Testis (tissue), 3 donors: Measurements from ENCODE around the gene TCF3. TPM values are rescaled to one million over a fixed set of nuclear protein-coding genes. Genes with fewer than 3 reads are reported as not detected.

ENCODE experiments used
- DNase-seq: peaks from one replicate; pipeline ENCODE4 v3.0.0-alpha.2; 2019
- H3K27ac ChIP-seq, 2 donors: fragments of 200-600 bp; sonication (generic); one replicate each; pipeline ENCODE4 v1.5.1; 2019
- H3K27me3 ChIP-seq: fragments of 200-600 bp; sonication (generic); one replicate; pipeline ENCODE4 v1.5.1; 2019
- H3K36me3 ChIP-seq: fragments of 200-600 bp; sonication (generic); one replicate; pipeline ENCODE4 v1.5.1; 2017; ENCODE audit warnings: low read depth; ENCODE audit errors: missing control alignments
- H3K4me1 ChIP-seq: fragments of 200-600 bp; sonication (generic); one replicate; pipeline ENCODE4 v1.5.1; 2019
- H3K4me3 ChIP-seq, 2 donors: fragments of 200-600 bp; sonication (generic); one replicate each; pipeline ENCODE4 v1.5.1; 2017 to 2019
- H3K9me3 ChIP-seq: fragments of 200-600 bp; sonication (generic); one replicate; pipeline ENCODE4 v1.5.1; 2017
- POLR2A ChIP-seq: fragments of 450-650 bp; IDR thresholded peaks from one replicate; pipeline ENCODE4 v1.6.1; 2017; ENCODE audit warnings: antibody characterized with exemption, mild to moderate bottlenecking, moderate library complexity
- WGBS, 2 donors: methylation state at CpG; one replicate each; pipeline ENCODE4 v1.1.5; 2018; 5-methylcytosine and 5-hydroxymethylcytosine counted together
- intact Hi-C: fragments of 100-400 bp; cut with DNase I; formaldehyde crosslinking; loops from one replicate; pipeline ENCODE4 v1.15.1; 2023; ENCODE audit warnings: low total_unique reads
- polyA plus RNA-seq: library from polyadenylated mRNA; stranded (reverse); fragments of 350-450 nt; fragmentation: Illumina TruSeq; extraction: RNeasy Lipid Tissue Mini Kit (QIAGEN cat#74804); gene quantifications from one replicate; pipeline ENCODE4 v1.2.3, GENCODE V29; 2014; ENCODE audit warnings: low read depth, low replicate concordance; ENCODE audit not compliant: insufficient read depth
- total RNA-seq, 2 donors: library from RNA; depleted of rRNA; stranded (reverse); fragments of >200 nt; gene quantifications; one replicate each; pipeline ENCODE4 v1.2.3, GENCODE V29; 2016
- TF ChIP-seq, protein P1 (sequence below), 3 experiments: fragments of 450-650 bp in 2 of 3; fragments of 200-600 bp in 1 of 3; sonication (generic) in 1 of 3; IDR thresholded peaks; one replicate each; pipeline ENCODE4 v1.5.1; 2016 to 2019; ENCODE audit warnings: antibody characterized with exemption in 3 of 3, mild to moderate bottlenecking in 2 of 3, moderate library complexity in 1 of 3

Gene TCF3
- total and polyA plus RNA-seq, 3 donors from 2014 or later: 157 to 423 (median 330) TPM

DNA sequence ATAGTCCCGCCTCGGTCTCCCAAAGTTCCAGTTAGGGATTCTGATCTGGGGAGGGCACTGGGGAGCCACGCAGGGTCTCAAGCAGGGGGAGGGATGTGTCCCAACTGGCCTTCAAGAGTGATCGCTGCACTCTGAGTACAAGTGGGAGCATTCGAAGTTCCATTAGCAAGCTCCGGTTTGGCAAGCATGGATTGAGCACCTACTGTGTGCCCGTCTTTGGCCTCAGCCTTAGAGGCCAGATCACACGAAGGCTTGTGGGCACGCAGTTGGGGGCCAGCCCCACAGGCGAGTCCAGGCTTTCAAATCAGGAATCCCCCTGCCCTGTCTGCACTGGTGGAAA, 32.1 kb upstream of the TCF3 start:
- H3K4me3 ChIP-seq: no peak overlapping the region
- no peaks in the 10 kb centered on the region for H3K27me3 ChIP-seq
- no peak for TF ChIP-seq POLR2A
- TF ChIP-seq, protein P1, sequence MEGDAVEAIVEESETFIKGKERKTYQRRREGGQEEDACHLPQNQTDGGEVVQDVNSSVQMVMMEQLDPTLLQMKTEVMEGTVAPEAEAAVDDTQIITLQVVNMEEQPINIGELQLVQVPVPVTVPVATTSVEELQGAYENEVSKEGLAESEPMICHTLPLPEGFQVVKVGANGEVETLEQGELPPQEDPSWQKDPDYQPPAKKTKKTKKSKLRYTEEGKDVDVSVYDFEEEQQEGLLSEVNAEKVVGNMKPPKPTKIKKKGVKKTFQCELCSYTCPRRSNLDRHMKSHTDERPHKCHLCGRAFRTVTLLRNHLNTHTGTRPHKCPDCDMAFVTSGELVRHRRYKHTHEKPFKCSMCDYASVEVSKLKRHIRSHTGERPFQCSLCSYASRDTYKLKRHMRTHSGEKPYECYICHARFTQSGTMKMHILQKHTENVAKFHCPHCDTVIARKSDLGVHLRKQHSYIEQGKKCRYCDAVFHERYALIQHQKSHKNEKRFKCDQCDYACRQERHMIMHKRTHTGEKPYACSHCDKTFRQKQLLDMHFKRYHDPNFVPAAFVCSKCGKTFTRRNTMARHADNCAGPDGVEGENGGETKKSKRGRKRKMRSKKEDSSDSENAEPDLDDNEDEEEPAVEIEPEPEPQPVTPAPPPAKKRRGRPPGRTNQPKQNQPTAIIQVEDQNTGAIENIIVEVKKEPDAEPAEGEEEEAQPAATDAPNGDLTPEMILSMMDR (IDR thresholded peaks at IDR 0.05): no peak
- 78 to 80% methylated on average over 10 of the region's 10 CpGs for WGBS, 2 donors
- no peaks in the 10 kb centered on the region for H3K9me3 ChIP-seq
- no peaks in the 10 kb centered on the region for H3K36me3 ChIP-seq
- H3K4me1 ChIP-seq: no peaks in the 10 kb centered on the region
- no peak overlapping the region for H3K27ac ChIP-seq
- DNase-seq: no peak
- intact Hi-C loops: no loop called here

DNA sequence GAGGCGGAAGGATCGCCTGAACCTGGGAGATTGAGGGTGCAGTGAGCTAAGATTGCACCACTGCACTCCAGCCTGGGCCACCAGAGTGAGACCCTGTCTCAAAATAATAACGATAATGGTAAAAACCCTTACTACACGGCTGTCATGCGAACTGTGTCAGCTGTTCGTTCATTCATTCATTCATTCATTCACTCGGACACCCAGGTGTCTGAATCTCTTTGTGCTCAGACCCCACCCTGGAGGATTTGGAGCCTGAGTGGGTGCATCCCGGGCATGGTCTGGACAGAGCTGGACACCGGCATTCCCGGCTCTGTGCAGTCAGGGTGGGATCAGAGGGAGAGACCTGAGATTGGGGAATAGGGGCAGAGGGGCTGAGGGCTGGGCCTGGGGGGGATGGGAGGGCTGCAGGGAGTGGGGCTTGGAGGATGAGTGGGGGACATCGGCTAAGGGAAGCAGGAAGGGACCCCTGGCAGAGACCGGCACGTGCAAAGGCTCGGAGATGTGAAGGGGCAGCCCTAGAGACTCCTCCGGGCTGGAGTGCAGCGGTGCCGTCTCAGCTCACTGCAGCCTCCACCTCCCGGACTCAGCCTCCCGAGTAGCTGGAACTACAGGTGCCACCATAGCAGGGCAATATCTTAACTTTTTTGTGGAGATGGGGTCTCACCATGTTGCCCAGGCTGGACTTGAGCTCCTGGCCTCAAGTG, 31.6 kb upstream of the TCF3 start:
- TF ChIP-seq, protein P1 (IDR thresholded peaks at IDR 0.05): no peak
- TF ChIP-seq POLR2A: no peak
- intact Hi-C loops: no loop called here
- Histone ChIP-seq H3K27ac (no peak overlapping the region), H3K9me3 (no peaks in the 10 kb centered on the region), H3K27me3 (no peaks in the 10 kb centered on the region), H3K36me3 (no peaks in the 10 kb centered on the region), H3K4me3 (no peak overlapping the region), H3K4me1 (no peaks in the 10 kb centered on the region)
- 70 to 72% methylated on average over 18 to 19 of the region's 19 CpGs for WGBS, 2 donors
- no peak for DNase-seq

DNA sequence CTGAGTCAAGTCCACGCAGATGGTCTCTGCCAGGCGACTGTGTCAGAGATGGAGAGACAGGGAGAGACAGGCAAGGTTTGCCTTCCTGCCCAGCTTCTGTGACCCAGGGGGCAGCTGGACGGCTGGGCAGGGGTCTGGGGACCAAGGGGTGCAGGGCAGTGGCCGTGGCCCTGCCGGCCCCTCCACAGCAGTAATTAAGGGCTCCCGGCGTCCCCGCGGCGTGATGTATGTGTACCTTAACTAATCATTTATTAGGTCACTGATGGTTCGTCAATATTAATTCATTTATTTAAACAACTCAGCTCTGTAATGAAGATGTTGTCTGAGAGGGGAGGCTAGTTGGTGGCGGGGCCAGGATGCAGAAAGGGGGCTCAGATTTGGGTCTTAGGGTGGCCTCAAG, 28.6 kb upstream of the TCF3 start:
- Histone ChIP-seq H3K4me1 (peaks cover 2% of the 10 kb centered on the region), H3K9me3 (no peaks in the 10 kb centered on the region), H3K36me3 (no peaks in the 10 kb centered on the region), H3K4me3 (no peak overlapping the region), H3K27me3 (no peaks in the 10 kb centered on the region), H3K27ac (no peak overlapping the region)
- WGBS, 2 donors: 77 to 86% methylated on average over 12 of the region's 12 CpGs
- intact Hi-C loops: no loop called here
- no peak for TF ChIP-seq POLR2A
- TF ChIP-seq, protein P1 (IDR thresholded peaks at IDR 0.05): no peak
- no peak for DNase-seq

DNA sequence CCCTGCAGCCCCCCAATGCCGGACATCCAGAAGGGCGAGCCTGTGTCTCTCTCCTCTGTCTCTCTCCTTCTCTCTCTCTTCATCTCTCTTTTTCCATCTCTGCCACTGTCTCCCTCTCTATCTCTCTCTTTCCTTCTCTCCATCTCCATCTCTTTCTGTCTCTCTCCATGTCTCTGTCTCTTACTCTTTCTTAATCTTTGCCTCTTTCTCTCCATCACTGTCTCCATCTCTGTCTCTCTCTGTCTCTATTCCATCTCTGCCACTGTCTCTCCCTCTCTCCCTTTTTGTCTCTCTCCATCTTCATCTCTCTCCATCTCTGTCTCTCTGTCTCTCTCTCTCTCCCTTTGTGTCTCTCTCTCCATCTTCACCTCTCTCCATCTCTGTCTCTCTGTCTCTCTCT, 25.7 kb upstream of the TCF3 start:
- TF ChIP-seq, protein P1 (IDR thresholded peaks at IDR 0.05): no peak
- no peak for TF ChIP-seq POLR2A
- H3K27ac ChIP-seq: no peak overlapping the region
- intact Hi-C loops: loop anchor here (10.0 kb wide), 1 partner anchor 133 kb away; no protein-coding TSS in a partner anchor
- no peaks in the 10 kb centered on the region for H3K36me3 ChIP-seq
- H3K4me3 ChIP-seq: no peak overlapping the region
- H3K9me3 ChIP-seq: no peaks in the 10 kb centered on the region
- H3K27me3 ChIP-seq: no peaks in the 10 kb centered on the region
- WGBS, 2 donors: 85 to 89% methylated on average over 2 of the region's 2 CpGs
- peaks cover 11% of the 10 kb centered on the region for H3K4me1 ChIP-seq
- no peak for DNase-seq
